Spinal cord (tissue), 10 donors: ENCODE data around the gene SUMF1. TPM values are rescaled to one million over a fixed set of nuclear protein-coding genes. Genes with fewer than 3 reads are reported as not detected.
A peak's percentile ranks its signal among the peaks of the same experiment; 100 is the strongest.

ENCODE experiments used
- DNase-seq, 6 donors: peaks; one replicate each; pipeline versions ENCODE4 v3.0.0 to v3.0.0-alpha.2; 2013 to 2015; ENCODE audit warnings: low spot score in 6 of 6, low read depth in 4 of 6
- H3K27ac ChIP-seq: one replicate; pipeline ENCODE4 v1.5.1; 2013; ENCODE audit warnings: low read depth, low read length, control low read depth
- H3K27me3 ChIP-seq: one replicate; pipeline ENCODE4 v1.6.1; 2013; ENCODE audit warnings: low read length; ENCODE audit not compliant: control insufficient read depth, insufficient read depth
- H3K36me3 ChIP-seq: one replicate; pipeline ENCODE4 v1.6.1; 2013; ENCODE audit warnings: low read length; ENCODE audit not compliant: control insufficient read depth, insufficient read depth
- H3K4me1 ChIP-seq: one replicate; pipeline ENCODE4 v1.6.1; 2013; ENCODE audit warnings: low read length; ENCODE audit not compliant: control insufficient read depth, insufficient read depth
- H3K4me3 ChIP-seq: one replicate; pipeline ENCODE4 v1.5.1; 2013; ENCODE audit warnings: low read depth, low read length, control low read depth
- H3K9me3 ChIP-seq: one replicate; pipeline ENCODE4 v1.6.1; 2013; ENCODE audit warnings: low read length; ENCODE audit not compliant: control insufficient read depth, insufficient read depth
- WGBS: methylation state at CpG from one replicate; pipeline ENCODE4 v1.1.5; 2013; ENCODE audit warnings: missing lambda C conversion rate; ENCODE audit not compliant: insufficient coverage; 5-methylcytosine and 5-hydroxymethylcytosine counted together
- polyA plus RNA-seq, 2 donors: library from polyadenylated mRNA; unstranded; fragments of 120-200 nt; gene quantifications; one replicate each; pipeline ENCODE4 v1.2.1, GENCODE V29; 2013; ENCODE audit not compliant: insufficient read length in 2 of 2
- total RNA-seq, 2 donors: library from RNA; depleted of rRNA in 1 of 2; stranded (reverse); fragments of 120-200 nt in 1 of 2; fragments of >200 nt in 1 of 2; gene quantifications; one replicate each; pipeline versions ENCODE4 v1.2.3 to v1.2.4, GENCODE V29; 2013 to 2014
- donor health status: healthy.

Gene SUMF1
- total and polyA plus RNA-seq, 4 donors = 13.2 to 39.5 (median 23.8) TPM

- WGBS = no CpG with 5 or more reads among the region's 3 CpGs
- H3K27ac ChIP-seq = no peak overlapping the region
- no peaks in the 10 kb centered on the region for H3K36me3 ChIP-seq
- no peaks in the 10 kb centered on the region for H3K27me3 ChIP-seq
- H3K9me3 ChIP-seq = peaks cover 3% of the 10 kb centered on the region
- H3K4me3 ChIP-seq = no peak overlapping the region
- no peak for DNase-seq
- no peaks in the 10 kb centered on the region for H3K4me1 ChIP-seq
Measured at GRCh38 chr3:4323246-4324027, 143.6 kb downstream of the SUMF1 start.

GRCh38 chr3:4322635-4323034 is 144.4 kb downstream of the SUMF1 start:
- H3K27ac ChIP-seq = no peak overlapping the region
- peaks cover 3% of the 10 kb centered on the region for H3K9me3 ChIP-seq
- WGBS = no CpG with 5 or more reads among the region's 1 CpG
- H3K36me3 ChIP-seq = no peaks in the 10 kb centered on the region
- no peaks in the 10 kb centered on the region for H3K4me1 ChIP-seq
- H3K4me3 ChIP-seq = no peak overlapping the region
- no peaks in the 10 kb centered on the region for H3K27me3 ChIP-seq
- DNase-seq = peak in 1 of 6 donors; percentile 54

- no peaks in the 10 kb centered on the region for H3K27me3 ChIP-seq
- H3K36me3 ChIP-seq = no peaks in the 10 kb centered on the region
- H3K27ac ChIP-seq = no peak overlapping the region
- no peak for DNase-seq
- H3K4me1 ChIP-seq = no peaks in the 10 kb centered on the region
- no peak overlapping the region for H3K4me3 ChIP-seq
- H3K9me3 ChIP-seq = no peaks in the 10 kb centered on the region
- WGBS = no CpG with 5 or more reads among the region's 1 CpG
Measured at GRCh38 chr3:4321732-4322131, 145.3 kb downstream of the SUMF1 start.

GRCh38 chr3:4320096-4320911 is 146.8 kb downstream of the SUMF1 start:
- Histone ChIP-seq H3K4me3 (no peak overlapping the region), H3K9me3 (no peaks in the 10 kb centered on the region), H3K27ac (no peak overlapping the region), H3K4me1 (no peaks in the 10 kb centered on the region), H3K36me3 (no peaks in the 10 kb centered on the region), H3K27me3 (no peaks in the 10 kb centered on the region)
- DNase-seq = peak in 1 of 6 donors; percentile 70

- no peaks in the 10 kb centered on the region for H3K4me1 ChIP-seq
- H3K4me3 ChIP-seq = no peak overlapping the region
- H3K27ac ChIP-seq = no peak overlapping the region
- H3K9me3 ChIP-seq = no peaks in the 10 kb centered on the region
- WGBS = no CpG with 5 or more reads among the region's 4 CpGs
- H3K36me3 ChIP-seq = no peaks in the 10 kb centered on the region
- no peaks in the 10 kb centered on the region for H3K27me3 ChIP-seq
- no peak for DNase-seq
Measured at GRCh38 chr3:4314688-4315087, 152.4 kb downstream of the SUMF1 start.

GRCh38 chr3:4313606-4314293 is 153.3 kb downstream of the SUMF1 start:
- Histone ChIP-seq H3K27ac (no peak overlapping the region), H3K4me1 (no peaks in the 10 kb centered on the region), H3K9me3 (no peaks in the 10 kb centered on the region), H3K4me3 (no peak overlapping the region), H3K36me3 (no peaks in the 10 kb centered on the region), H3K27me3 (no peaks in the 10 kb centered on the region)
- 93% methylated on average over 3 of the region's 4 CpGs for WGBS
- DNase-seq = no peak

- no peaks in the 10 kb centered on the region for H3K27me3 ChIP-seq
- no peak overlapping the region for H3K27ac ChIP-seq
- H3K36me3 ChIP-seq = no peaks in the 10 kb centered on the region
- no peaks in the 10 kb centered on the region for H3K9me3 ChIP-seq
- no peak overlapping the region for H3K4me3 ChIP-seq
- DNase-seq = no peak
- no peaks in the 10 kb centered on the region for H3K4me1 ChIP-seq
Measured at GRCh38 chr3:4311496-4311895, 155.6 kb downstream of the SUMF1 start.

Other genes starting within 250 kb of the SUMF1 start
- 10 to 100 TPM; 19.1 to 28.4 TPM for gene SETMAR, start 163.9 kb downstream of the SUMF1 start, total RNA-seq
- gene SETMAR, start 163.9 kb downstream of the SUMF1 start, polyA plus RNA-seq = 10 to 100 TPM; 20.5 to 21.9 TPM
- gene ITPR1, start 26.1 kb upstream of the SUMF1 start, total RNA-seq = 10 to 100 TPM; 32.3 to 43.7 TPM
- 1 to 10 TPM; 9.3 to 9.6 TPM for gene ITPR1, start 26.1 kb upstream of the SUMF1 start, polyA plus RNA-seq